Activated T-cell treated with anti-CD3 and anti-CD28 coated beads, Interleukin-2, amount 50 U/mL, for 72 hours (primary cell): ENCODE data around the gene MRM3. TPM values are rescaled to one million over a fixed set of nuclear protein-coding genes. Genes with fewer than 3 reads are reported as not detected.
A peak's percentile ranks its signal among the peaks of the same experiment; 100 is the strongest.
"Not testable (repeated sequence)": the region's sequence is repeated elsewhere in the genome, so short reads cannot be mapped to it uniquely, and the experiment has no call there.

Experiments used
- ATAC-seq, 2 donors: fragments of 150-1000 bp; cut with Tn5 transposase; replicated peaks in 1 of 2; 2 replicates each; pipeline ENCODE4 v1.10.0; 2021; ENCODE audit warnings: moderate library complexity in 2 of 2, mild to moderate bottlenecking in 1 of 2
- DNase-seq, 2 donors: peaks; one replicate each; pipeline ENCODE4 v3.0.0; 2021 to 2022; ENCODE audit warnings: mixed read lengths in 1 of 2
- H3K27ac Mint-ChIP-seq: one replicate; pipeline ENCODE4 v1.8.0; 2022; ENCODE audit warnings: mild to moderate bottlenecking, moderate library complexity, mixed read lengths
- H3K27me3 Mint-ChIP-seq: one replicate; pipeline ENCODE4 v1.8.0; 2022; ENCODE audit warnings: low read depth, mixed read lengths
- H3K36me3 Mint-ChIP-seq, 2 donors: one replicate each; pipeline ENCODE4 v1.8.0; 2022; ENCODE audit warnings: mixed read lengths in 2 of 2, mild to moderate bottlenecking in 1 of 2; ENCODE audit not compliant: insufficient read depth in 2 of 2
- H3K4me1 Mint-ChIP-seq: one replicate; pipeline ENCODE4 v1.8.0; 2022; ENCODE audit warnings: low read depth, mixed read lengths
- H3K4me3 Mint-ChIP-seq, 2 donors: one replicate each; pipeline ENCODE4 v1.8.0; 2022; ENCODE audit warnings: mild to moderate bottlenecking in 2 of 2, mixed read lengths in 2 of 2, moderate library complexity in 2 of 2
- H3K9me3 Mint-ChIP-seq, 2 donors: one replicate each; pipeline ENCODE4 v1.8.0; 2022; ENCODE audit warnings: mixed read lengths in 2 of 2
- total RNA-seq, 2 donors: library from RNA; stranded (reverse); gene quantifications; one replicate each; pipeline ENCODE4 v1.2.3, GENCODE V29; 2022

The MRM3 gene
- total RNA-seq, 2 donors from 2014 or later, result 23.6 to 26.7 TPM

DNA sequence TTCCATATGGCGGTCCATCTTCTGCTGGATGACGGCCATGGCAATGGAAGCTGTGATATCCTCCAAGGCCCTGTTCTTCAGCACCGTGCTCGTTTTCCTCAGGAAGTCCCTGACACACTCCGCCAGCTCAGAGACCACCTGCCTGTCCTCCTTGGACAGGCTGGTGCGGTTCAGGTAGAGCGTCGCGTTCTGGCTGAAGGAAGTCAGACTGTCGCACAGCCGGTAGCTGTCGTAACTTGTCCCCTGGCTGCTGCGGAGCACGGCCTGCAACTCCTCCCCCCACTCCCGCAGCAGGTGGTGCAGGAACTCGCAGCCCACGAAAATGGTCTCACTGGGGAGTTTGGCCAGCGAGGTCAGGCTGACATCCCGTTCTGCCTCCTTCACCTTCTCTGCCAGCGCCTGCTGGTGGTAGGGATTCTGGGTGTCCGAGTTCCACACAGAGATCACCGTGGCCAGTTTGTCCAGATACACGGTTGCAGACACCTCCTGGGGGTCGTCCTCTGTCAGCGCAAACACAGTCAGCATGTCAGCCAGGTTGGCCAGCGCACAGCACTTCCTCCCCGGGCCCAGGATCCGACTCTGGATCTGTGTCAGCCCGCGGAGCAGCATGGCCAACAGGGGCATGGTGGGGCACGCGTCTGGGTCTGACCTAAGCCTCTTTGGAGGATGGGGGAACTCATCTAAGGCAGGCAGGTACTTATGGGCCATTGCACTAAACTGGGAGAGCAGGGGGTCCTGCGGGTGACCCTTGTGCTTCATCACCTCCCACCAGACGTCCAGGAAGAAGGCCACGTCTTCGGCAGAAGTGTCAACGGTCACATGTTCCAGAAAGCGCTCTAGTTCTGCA lies 35.1 kb upstream of the MRM3 start:
- H3K27me3 Mint-ChIP-seq, result no peaks in the 10 kb centered on the region
- H3K4me1 Mint-ChIP-seq, result peaks cover 26% of the 10 kb centered on the region
- ATAC-seq (no peak), DNase-seq (no peak)
- no peak overlapping the region for H3K4me3 Mint-ChIP-seq
- no peak overlapping the region for H3K27ac Mint-ChIP-seq
- H3K36me3 Mint-ChIP-seq, result peaks cover 12 to 28% of the 10 kb centered on the region in 2 donors
- H3K9me3 Mint-ChIP-seq, result peaks cover 2 to 4% of the 10 kb centered on the region in 2 donors

DNA sequence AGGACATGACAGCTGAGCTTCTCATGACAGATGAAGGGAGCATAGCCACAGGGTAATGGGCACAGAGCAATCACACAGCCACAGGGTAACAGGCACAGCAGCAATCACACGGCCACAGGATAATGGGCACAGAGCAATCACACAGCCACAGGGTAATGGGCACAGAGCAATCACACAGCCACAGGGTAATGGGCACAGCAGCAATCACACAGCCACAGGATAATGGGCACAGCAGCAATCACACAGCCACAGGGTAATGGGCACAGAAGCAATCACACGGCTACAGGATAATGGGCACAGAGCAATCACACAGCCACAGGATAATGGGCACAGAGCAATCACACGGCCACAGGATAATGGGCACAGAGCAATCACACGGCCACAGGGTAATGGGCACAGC lies 33.5 kb upstream of the MRM3 start:
- H3K27me3 Mint-ChIP-seq, H3K4me3 Mint-ChIP-seq, H3K9me3 Mint-ChIP-seq, ATAC-seq, DNase-seq, H3K27ac Mint-ChIP-seq: not testable (repeated sequence)
- peaks cover 33% of the 10 kb centered on the region for H3K4me1 Mint-ChIP-seq
- peaks cover 12 to 32% of the 10 kb centered on the region in 2 donors for H3K36me3 Mint-ChIP-seq

DNA sequence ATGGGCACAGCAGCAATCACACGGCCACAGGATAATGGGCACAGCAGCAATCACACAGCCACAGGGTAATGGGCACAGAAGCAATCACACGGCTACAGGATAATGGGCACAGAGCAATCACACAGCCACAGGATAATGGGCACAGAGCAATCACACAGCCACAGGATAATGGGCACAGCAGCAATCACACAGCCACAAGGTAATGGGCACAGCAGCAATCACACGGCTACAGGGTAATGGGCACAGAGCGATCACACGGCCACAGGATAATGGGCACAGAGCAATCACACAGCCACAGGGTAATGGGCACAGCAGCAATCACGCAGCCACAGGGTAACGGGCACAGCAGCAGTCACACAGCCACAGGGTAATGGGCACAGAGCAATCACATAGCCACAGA lies 32.8 kb upstream of the MRM3 start:
- peaks cover 12 to 25% of the 10 kb centered on the region in 2 donors for H3K36me3 Mint-ChIP-seq
- ATAC-seq, H3K9me3 Mint-ChIP-seq, DNase-seq, H3K27me3 Mint-ChIP-seq, H3K27ac Mint-ChIP-seq: not testable (repeated sequence)
- H3K4me1 Mint-ChIP-seq, result peaks cover 36% of the 10 kb centered on the region
- H3K4me3 Mint-ChIP-seq, result peak overlapping the region; percentile 10 to 14

DNA sequence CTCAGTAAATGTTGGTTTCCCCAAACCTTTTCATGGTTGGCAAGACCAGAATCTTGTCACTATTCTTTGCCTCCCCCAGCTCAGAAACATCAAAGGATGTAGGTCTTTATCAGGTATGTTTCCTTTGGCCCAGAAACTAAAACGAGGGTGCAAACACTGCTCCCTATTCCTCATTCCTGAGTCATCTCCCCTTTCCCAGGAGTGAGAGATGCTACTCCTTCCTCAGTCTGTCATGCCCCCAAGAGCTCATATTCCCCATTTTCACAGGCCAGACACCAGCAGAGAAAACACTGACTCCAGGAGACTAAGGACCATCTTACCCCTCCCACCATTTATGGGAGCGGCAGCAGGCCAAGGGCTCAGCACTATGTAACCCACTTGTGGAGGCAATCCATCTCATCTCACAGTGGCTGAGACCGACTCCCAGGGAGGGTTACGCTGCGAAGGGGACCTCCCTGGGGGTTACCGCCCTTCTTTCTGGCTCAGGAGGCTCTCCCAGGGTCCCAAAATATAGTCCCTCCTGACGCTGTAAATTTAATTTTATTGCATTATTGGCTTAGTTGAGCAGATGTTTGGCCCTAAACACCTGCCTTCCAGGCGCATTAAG lies 31.6 kb upstream of the MRM3 start:
- Mint-ChIP-seq H3K4me3 (peak overlapping the region; percentile 93 to 97), H3K4me1 (peaks cover 36% of the 10 kb centered on the region), H3K27ac (peak overlapping the region; percentile 86), H3K27me3 (no peaks in the 10 kb centered on the region), H3K36me3 (peaks cover 12 to 27% of the 10 kb centered on the region in 2 donors), H3K9me3 (peaks cover 2 to 6% of the 10 kb centered on the region in 2 donors)
- no peak for DNase-seq
- ATAC-seq, result no peak

DNA sequence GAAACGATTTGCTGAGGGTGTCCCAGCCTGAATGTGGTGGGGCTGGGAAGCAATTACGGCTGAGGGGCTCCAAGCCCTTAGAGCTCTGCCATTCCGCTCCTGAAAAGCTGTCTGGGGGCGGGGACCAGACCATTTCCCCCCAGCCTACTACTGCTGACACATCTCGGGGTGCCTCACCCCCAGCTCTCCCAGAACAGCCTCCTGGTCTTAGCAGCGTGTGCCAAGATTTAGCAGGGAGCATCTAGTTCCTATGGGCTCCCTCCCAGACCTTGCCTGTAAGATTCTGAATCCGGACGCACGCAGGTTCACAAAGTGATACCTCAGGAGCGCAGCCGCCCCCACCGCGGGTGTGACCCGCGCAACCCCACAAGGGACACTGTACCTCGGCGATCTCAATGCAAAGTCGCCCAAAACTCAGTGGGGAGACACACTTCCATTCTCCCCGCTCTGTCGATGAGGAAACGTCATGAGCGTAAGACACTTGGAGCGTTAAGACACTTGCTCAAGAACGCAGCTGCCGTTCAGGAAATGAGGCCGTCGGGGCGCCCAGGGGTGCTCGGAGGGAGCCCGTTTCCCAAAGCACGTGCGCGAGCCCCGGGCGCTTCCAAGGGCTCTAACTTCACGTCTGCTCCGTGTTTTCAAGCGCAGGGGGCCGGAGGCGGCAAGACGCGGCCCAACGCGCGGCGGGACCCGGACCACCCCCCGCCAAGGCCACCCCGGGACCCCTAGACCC lies 30.7 kb upstream of the MRM3 start:
- H3K27me3 Mint-ChIP-seq, result no peaks in the 10 kb centered on the region
- H3K36me3 Mint-ChIP-seq, result peaks cover 12 to 32% of the 10 kb centered on the region in 2 donors
- peak overlapping the region; percentile 93 to 97 for H3K4me3 Mint-ChIP-seq
- H3K27ac Mint-ChIP-seq, result peak overlapping the region; percentile 96
- peak; percentile 64 to 65 for DNase-seq
- H3K4me1 Mint-ChIP-seq, result peaks cover 36% of the 10 kb centered on the region
- peak; percentile 54 to 55 for ATAC-seq
- peaks cover 2 to 7% of the 10 kb centered on the region in 2 donors for H3K9me3 Mint-ChIP-seq

DNA sequence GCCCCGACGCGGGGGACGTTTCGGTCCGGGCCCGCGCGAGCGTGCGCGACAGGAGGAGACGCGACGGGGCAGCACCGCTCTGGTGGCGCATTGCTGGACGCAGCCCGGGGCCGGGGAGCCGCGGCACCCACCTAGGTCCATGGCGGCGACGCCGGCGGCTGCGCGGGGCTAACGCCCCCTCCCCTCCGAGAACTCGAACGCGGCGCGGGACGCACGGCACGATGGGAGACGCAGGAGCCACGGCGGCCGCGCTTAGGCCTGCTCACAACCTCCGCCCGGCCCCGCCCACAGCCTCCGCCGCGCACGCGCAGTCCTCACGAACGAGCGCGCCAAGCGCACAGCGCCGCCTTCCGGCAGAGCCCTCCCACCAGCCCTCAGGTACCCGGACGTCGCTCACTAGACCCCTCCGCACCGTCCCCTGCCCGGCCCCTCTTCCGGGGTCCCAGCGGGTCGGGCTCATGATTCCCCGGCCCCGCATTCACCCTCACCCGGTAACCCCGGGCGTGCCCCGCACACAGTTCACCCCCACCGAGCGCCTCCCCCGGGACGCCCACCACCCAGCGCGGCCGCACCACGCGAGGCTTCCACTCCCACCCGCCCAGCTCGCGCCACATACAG lies 30.0 kb upstream of the MRM3 start, which contains the start of gene GEMIN4:
GEMIN4 (minus strand) TSS at position 263 of the 618 bp plus-strand sequence; CDS start at position 141, 122 bp downstream.
- DNase-seq (peak; percentile 97 to 100), ATAC-seq (peak; percentile 87 to 89)
- Mint-ChIP-seq H3K9me3 (peaks cover 2 to 7% of the 10 kb centered on the region in 2 donors), H3K27me3 (no peaks in the 10 kb centered on the region), H3K36me3 (peaks cover 12 to 32% of the 10 kb centered on the region in 2 donors), H3K4me3 (peak within 1 kb of the TSS; percentile 93 to 97), H3K4me1 (peaks cover 36% of the 10 kb centered on the region), H3K27ac (peak within 1 kb of the TSS; percentile 96)

DNA sequence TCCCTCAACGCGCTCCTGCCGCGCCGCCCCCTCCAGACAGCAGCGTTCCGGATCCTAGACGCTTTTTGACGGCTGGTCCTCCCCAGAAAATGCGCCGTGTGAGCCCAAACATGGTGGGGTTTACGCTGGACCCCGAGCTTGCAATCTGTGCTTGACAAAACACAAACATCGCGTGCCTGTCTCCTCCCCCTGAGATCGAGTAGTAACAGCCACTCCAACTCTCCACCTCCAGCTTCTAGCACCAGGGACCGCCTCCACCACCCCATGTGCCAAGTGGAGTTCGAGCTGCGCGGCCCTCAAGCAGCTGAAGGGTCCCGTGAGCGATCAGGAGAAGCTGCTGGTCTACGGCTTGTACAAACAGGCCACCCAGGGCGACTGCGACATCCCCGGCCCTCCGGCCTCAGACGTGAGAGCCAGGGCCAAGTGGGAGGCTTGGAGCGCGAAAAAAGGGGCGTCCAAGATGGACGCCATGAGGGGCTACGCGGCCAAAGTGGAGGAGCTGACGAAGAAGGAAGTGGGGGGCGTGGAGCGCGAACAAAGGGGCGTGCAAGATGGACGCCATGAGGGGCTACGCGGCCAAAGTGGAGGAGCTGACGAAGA lies 29.4 kb upstream of the MRM3 start:
- no peaks in the 10 kb centered on the region for H3K27me3 Mint-ChIP-seq
- peaks cover 35% of the 10 kb centered on the region for H3K4me1 Mint-ChIP-seq
- peak; percentile 3 to 4 for ATAC-seq
- peak overlapping the region; percentile 93 for H3K27ac Mint-ChIP-seq
- peak overlapping the region; percentile 93 to 97 for H3K4me3 Mint-ChIP-seq
- H3K9me3 Mint-ChIP-seq, result peaks cover 2 to 7% of the 10 kb centered on the region in 2 donors
- no peak for DNase-seq
- H3K36me3 Mint-ChIP-seq, result peaks cover 12 to 32% of the 10 kb centered on the region in 2 donors

DNA sequence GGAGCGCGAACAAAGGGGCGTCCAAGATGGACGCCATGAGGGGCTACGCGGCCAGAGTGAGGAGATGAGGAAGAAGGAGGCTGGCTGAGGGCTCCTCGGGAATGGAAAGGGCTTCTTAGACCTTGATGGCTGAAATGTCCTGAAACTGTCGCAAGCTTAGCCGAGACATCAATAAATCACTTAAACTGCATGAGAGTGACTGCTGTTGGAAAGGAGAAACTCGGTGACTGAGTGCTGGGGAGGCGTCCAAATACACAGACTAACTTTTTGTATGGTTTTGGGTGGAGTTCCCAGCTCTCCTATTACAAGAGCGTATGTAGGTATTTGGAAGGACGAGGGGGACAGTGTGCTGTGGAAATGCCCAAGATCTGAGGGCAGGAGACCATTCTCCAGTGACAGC lies 28.7 kb upstream of the MRM3 start:
- peaks cover 11 to 25% of the 10 kb centered on the region in 2 donors for H3K36me3 Mint-ChIP-seq
- peak overlapping the region; percentile 57 to 64 for H3K4me3 Mint-ChIP-seq
- no peak for ATAC-seq
- H3K27me3 Mint-ChIP-seq, result no peaks in the 10 kb centered on the region
- H3K4me1 Mint-ChIP-seq, result peaks cover 28% of the 10 kb centered on the region
- peak overlapping the region; percentile 79 for H3K27ac Mint-ChIP-seq
- DNase-seq, result no peak
- peaks cover 0 to 7% of the 10 kb centered on the region in 2 donors for H3K9me3 Mint-ChIP-seq

DNA sequence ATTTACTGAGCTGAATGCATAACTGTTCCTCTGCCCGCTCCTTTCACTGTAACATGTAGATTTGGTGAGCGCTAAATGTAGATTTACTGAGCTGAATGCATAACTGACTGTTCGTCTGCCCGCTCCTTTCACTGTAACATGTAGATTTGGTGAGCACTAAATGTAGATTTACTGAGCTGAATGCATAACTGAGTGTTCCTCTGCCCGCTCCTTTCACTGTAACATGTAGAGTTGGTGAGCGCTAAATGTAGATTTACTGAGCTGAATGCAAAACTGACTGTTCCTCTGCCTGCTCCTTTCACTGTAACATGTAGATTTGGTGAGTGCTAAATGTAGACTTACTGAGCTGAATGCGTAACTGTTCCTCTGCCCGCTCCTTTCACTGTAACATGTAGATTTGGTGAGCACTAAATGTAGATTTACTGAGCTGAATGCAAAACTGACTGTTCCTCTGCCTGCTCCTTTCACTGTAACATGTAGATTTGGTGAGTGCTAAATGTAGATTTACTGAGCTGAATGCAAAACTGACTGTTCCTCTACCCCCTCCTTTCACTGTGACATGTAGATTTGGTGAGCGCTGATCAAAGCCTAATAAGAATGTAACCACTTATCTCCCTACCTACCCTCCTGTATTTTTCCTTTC lies 26.7 kb upstream of the MRM3 start:
- DNase-seq, H3K4me3 Mint-ChIP-seq, H3K9me3 Mint-ChIP-seq, H3K27me3 Mint-ChIP-seq, H3K27ac Mint-ChIP-seq, ATAC-seq: not testable (repeated sequence)
- H3K4me1 Mint-ChIP-seq, result peaks cover 21% of the 10 kb centered on the region
- H3K36me3 Mint-ChIP-seq, result peaks cover under 1 to 16% of the 10 kb centered on the region in 2 donors

DNA sequence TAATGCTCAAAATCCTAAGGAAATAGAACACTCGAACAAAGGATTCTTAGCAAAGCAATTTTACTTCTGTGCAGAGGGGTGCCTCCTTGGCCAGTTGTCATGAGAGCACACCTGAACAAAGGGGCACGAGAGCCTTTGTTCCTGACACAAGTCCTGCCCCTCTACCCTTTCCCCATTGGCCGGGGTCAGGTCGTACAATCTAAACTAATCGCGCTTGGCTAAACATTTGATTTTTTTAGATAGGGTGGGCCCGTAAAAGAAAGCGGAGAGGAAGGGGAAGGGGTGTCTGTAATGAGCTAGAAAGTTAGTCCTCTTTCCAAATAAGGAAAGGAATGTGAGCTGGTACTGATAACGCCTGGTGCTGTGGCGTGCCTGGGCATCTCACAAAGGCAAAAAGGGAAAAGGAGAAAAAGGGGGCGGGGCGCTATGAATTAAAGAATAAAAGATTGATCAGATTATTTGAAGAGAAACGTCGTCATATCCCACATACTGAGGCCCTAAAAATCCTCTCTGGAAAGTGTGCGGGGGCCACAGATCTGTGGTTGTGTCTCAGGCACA lies 26.1 kb upstream of the MRM3 start:
- not testable (repeated sequence) for H3K9me3 Mint-ChIP-seq, DNase-seq, H3K27ac Mint-ChIP-seq, H3K4me3 Mint-ChIP-seq, H3K27me3 Mint-ChIP-seq, ATAC-seq
- peaks cover 15% of the 10 kb centered on the region for H3K4me1 Mint-ChIP-seq
- peaks cover 0 to 16% of the 10 kb centered on the region in 2 donors for H3K36me3 Mint-ChIP-seq

DNA sequence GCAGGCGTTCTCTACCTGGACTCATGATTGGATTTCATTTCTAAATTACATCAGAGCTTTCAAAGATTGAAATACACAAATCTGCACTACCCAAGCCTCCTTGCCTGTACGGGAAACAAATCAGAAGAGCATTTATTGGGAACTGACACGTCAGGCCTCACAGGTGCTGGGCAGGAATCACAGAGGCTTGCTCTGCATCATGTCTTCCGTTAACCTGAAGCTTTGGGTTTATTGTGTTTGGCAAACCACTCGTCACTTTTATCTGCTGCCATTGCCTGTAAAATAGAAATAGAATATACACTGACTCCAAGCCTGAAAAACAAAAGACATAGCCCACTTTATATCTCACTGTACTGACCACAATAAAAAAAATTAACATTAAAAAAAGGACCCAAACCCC lies 22.2 kb upstream of the MRM3 start:
- H3K36me3 Mint-ChIP-seq, result peaks cover 3 to 18% of the 10 kb centered on the region in 2 donors
- H3K4me1 Mint-ChIP-seq, result no peaks in the 10 kb centered on the region
- H3K27ac Mint-ChIP-seq, result no peak overlapping the region
- no peak for ATAC-seq
- no peaks in the 10 kb centered on the region for H3K27me3 Mint-ChIP-seq
- no peak for DNase-seq
- H3K9me3 Mint-ChIP-seq, result peaks cover 0 to 3% of the 10 kb centered on the region in 2 donors
- no peak overlapping the region for H3K4me3 Mint-ChIP-seq
